GM21390 (cell line): ENCODE data around the gene HDAC2.
"Not testable (repeated sequence)": the region's sequence is repeated elsewhere in the genome, so short reads cannot be mapped to it uniquely, and the experiment has no call there.

Source experiments
- ATAC-seq: cut with Tn5 transposase; IDR thresholded peaks from one replicate; pipeline ENCODE4 v1.9.1; 2021; ENCODE audit not compliant: unreplicated experiment

Gene HDAC2

GRCh38 chr6:113920663-113921267, 50.2 kb downstream of the HDAC2 start:
- ATAC-seq = peak; percentile 76

- not testable (repeated sequence) for ATAC-seq
Measured at GRCh38 chr6:113910285-113910684, 60.7 kb downstream of the HDAC2 start.

- peak; percentile 67 for ATAC-seq
Measured at GRCh38 chr6:113909224-113909856, 61.6 kb downstream of the HDAC2 start.

GRCh38 chr6:113908801-113909200, 62.1 kb downstream of the HDAC2 start:
- ATAC-seq = no peak

GRCh38 chr6:113907102-113907815, 63.7 kb downstream of the HDAC2 start:
- ATAC-seq = no peak

- ATAC-seq = no peak
Measured at GRCh38 chr6:113903666-113904330, 67.2 kb downstream of the HDAC2 start.

- ATAC-seq = no peak
Measured at GRCh38 chr6:113901482-113901881, 69.5 kb downstream of the HDAC2 start.

GRCh38 chr6:113894712-113895674, 76.0 kb downstream of the HDAC2 start:
- no peak for ATAC-seq

- no peak for ATAC-seq
Measured at GRCh38 chr6:113893866-113894265, 77.1 kb downstream of the HDAC2 start.

- ATAC-seq = no peak
Measured at GRCh38 chr6:113893451-113893850, 77.5 kb downstream of the HDAC2 start.

- no peak for ATAC-seq
Measured at GRCh38 chr6:113888956-113889630, 81.9 kb downstream of the HDAC2 start.

GRCh38 chr6:113888493-113888892, 82.5 kb downstream of the HDAC2 start:
- no peak for ATAC-seq

GRCh38 chr6:113886512-113886911, 84.4 kb downstream of the HDAC2 start:
- ATAC-seq = no peak

GRCh38 chr6:113884011-113884410, 86.9 kb downstream of the HDAC2 start:
- no peak for ATAC-seq
